ENCODE results near the gene ZDHHC19. TPM values are rescaled to one million over a fixed set of nuclear protein-coding genes. Genes with fewer than 3 reads are reported as not detected.

ZDHHC19 gene
- total and polyA plus RNA-seq, 11 donors, result 0.30 TPM; not detected in 10

DNA sequence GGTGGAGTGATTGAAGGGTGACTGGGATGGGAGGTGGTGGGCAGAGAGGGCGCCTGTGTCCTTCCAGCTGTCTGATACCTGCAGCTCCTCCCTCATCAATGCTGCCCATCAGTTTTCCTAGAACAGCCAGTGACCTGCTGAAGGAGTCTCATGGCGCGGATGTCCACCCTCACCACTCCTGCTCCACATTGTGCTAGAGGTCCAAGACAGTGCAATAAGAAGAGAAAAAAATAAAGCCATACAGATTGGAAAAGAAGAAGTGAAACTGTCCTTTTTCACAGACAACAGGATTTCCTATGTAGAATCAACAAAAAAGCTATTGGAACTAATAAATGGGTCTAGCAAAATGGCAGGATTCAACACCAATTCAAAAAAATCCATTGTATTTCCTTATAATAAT, 7.4 kb downstream of the ZDHHC19 start:
- Histone ChIP-seq H3K27me3 (peaks cover 0 to 6% (median 0%) of the 10 kb centered on the region in 9 donors), H3K4me1 (peaks cover 0 to 10% (median 0%) of the 10 kb centered on the region in 12 donors), H3K27ac (no peak overlapping the region), H3K4me3 (no peak overlapping the region), H3K36me3 (no peaks in the 10 kb centered on the region), H3K9me3 (no peaks in the 10 kb centered on the region)
- no peak for TF ChIP-seq POLR2A (IDR thresholded peaks at IDR 0.05)
- TF ChIP-seq CTCF (IDR thresholded peaks at IDR 0.05), result no peak
- WGBS, 4 donors, result 77 to 84% (median 83%) methylated on average over 3 of the region's 3 CpGs
- DNase-seq (no peak), ATAC-seq (no peak)
- intact Hi-C loops (cut with DNase I), result no loop called here

- no peak for TF ChIP-seq POLR2A (IDR thresholded peaks at IDR 0.05)
- no peak for TF ChIP-seq CTCF (IDR thresholded peaks at IDR 0.05)
- 52 to 70% (median 62%) methylated on average over 21 of the region's 21 CpGs for WGBS, 4 donors
- Histone ChIP-seq H3K4me1 (peaks cover 0 to 5% (median 0%) of the 10 kb centered on the region in 12 donors), H3K27ac (peak overlapping the region in 2 of 12 donors; percentile 8 to 46), H3K4me3 (peak overlapping the region in 1 of 12 donors; percentile 22), H3K27me3 (no peaks in the 10 kb centered on the region), H3K36me3 (no peaks in the 10 kb centered on the region), H3K9me3 (no peaks in the 10 kb centered on the region)
- intact Hi-C loops (cut with DNase I), result no loop called here
- peak in 3 of 5 donors; percentile 56 to 77 (median 76) for DNase-seq
- ATAC-seq, result peak in 3 of 4 donors; percentile 57 to 78 (median 68)
Measured at GRCh38 chr3:196202516-196202970, 8.7 kb downstream of the ZDHHC19 start.

DNA sequence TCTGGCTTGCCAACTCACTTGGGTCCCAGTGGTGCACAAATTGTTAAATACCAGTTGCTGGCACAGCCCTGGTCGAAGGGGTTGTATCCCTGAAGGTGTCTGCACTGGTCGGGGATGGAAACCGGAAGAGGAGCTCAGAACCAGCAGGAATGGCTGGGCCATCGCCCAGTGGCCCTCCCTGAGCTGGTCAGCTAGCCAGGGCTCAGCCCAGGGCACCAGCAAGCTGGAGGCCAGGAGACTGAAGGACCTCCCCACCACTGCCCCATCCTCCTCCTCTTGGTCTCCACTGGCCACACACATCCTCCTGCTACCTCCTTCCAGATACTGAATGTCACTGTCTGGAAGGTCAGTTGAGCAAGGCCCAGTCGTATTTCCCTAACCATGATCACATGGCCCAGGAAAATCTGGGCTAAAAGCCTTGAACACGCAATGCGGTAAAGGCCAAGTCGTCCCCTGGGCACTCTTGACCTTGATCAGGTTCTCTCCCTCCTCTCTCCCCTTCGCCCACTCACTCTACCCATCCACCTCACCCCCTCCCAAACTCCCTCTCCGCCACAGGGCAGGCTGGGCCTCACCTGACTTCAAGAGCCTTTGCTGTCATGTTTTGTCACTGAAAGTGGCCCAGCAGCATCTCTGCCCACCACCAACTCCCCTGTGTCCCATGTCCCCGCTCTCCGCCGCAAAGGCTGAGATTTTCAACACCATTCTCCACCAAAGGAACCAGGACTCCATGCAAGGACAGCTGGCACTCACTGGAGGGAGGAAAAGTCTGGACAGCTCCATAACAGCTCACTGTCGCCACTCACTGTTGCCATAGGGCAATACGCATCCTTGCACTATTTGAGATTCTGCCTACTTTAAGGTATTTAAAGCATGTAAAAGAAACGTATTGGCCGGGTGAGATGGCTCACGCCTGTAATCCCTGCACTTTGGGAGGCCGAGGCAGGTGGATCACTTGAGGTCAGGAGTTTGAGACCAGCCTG, 12.1 kb downstream of the ZDHHC19 start:
- DNase-seq (no peak), ATAC-seq (no peak)
- Histone ChIP-seq H3K4me1 (peaks cover 0 to 12% (median 6%) of the 10 kb centered on the region in 12 donors), H3K27me3 (no peaks in the 10 kb centered on the region), H3K36me3 (no peaks in the 10 kb centered on the region), H3K9me3 (no peaks in the 10 kb centered on the region), H3K4me3 (no peak overlapping the region), H3K27ac (no peak overlapping the region)
- TF ChIP-seq POLR2A (IDR thresholded peaks at IDR 0.05), result no peak
- no peak for TF ChIP-seq CTCF (IDR thresholded peaks at IDR 0.05)
- intact Hi-C loops (cut with DNase I), result loop anchor here in 3 of 10 donors (5.0 to 10.0 kb wide), 3 partner anchors 127 to 174 kb away; no protein-coding TSS in a partner anchor
- WGBS, 4 donors, result 77 to 86% (median 81%) methylated on average over 17 to 19 of the region's 19 CpGs

DNA sequence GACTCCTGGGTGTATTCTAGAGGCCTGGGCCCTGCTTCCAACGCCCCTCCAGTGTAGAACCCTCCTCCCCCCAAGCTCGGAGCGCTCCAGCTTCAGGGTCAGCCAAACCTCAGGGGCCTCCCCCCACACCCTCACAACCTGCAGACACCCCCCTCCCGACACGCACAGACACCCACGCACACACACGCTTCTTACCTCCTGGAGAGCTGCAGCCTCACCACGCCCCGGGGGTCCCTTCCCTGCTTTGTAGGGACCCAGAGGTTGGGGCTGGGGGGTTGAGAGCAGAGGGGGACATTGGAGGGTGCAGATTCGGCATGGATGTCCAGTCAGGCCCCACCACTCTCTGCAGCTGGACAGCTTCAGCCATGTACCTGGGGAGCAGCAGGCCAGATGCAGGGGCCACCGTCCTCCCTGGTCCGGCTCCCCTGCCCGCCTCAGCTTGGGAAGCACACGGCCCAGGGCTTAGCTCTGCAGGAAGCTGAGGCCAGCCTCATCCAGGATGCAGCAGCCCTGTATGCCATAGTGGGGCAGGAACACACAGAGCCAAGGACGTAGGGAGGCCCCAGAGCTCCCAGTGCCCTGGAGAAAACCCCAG, 13.0 kb downstream of the ZDHHC19 start:
- TF ChIP-seq POLR2A (IDR thresholded peaks at IDR 0.05) (no peak), CTCF (IDR thresholded peaks at IDR 0.05) (no peak)
- no peak overlapping the region for H3K27ac ChIP-seq
- peaks cover 0 to 19% (median 7%) of the 10 kb centered on the region in 12 donors for H3K4me1 ChIP-seq
- no peak overlapping the region for H3K4me3 ChIP-seq
- no peaks in the 10 kb centered on the region for H3K27me3 ChIP-seq
- intact Hi-C loops (cut with DNase I), result loop anchor here in 3 of 10 donors (5.0 to 10.0 kb wide), 3 partner anchors 126 to 173 kb away; no protein-coding TSS in a partner anchor
- ATAC-seq (no peak), DNase-seq (peak in 1 of 5 donors; percentile 29)
- no peaks in the 10 kb centered on the region for H3K36me3 ChIP-seq
- no peaks in the 10 kb centered on the region for H3K9me3 ChIP-seq
- 78 to 90% (median 80%) methylated on average over 4 to 15 of the region's 15 CpGs for WGBS, 4 donors
